ENCODE measurements around the gene UBXN11. TPM values are rescaled to one million over a fixed set of nuclear protein-coding genes. Genes with fewer than 3 reads are reported as not detected.

UBXN11 gene
- total RNA-seq, 1 donor from 2014 or later: 36.9 TPM

DNA sequence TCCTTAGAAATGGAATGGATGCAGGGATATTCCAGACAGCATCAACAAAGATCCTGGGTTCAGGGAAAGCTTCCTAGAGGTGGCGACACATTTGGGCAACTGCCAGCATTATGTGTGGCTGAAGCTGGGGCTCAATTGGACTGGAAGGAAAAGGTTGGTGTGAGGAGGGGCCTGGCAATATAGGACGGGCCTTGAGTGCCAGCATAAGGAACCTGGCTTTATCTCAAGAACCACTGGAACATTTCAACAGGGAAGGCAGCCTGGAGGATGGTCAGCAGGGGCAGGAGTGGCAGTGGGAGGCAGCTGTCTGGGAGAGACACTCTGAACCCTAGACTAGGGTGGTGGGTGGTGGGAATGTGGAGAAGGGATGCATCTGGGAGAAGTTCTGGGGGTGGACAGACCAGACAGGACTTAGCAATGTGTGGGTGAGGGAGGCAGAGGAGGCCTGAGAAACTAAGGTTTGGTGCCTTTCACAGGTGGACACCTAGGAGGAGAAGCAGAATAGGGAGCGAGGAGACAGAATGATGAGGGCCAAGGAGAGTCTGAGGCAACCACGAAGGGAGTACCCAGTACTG is 23.1 kb downstream of the UBXN11 start:
- no peaks in the 10 kb centered on the region for H3K9me3 Mint-ChIP-seq
- TF ChIP-seq, protein P1, sequence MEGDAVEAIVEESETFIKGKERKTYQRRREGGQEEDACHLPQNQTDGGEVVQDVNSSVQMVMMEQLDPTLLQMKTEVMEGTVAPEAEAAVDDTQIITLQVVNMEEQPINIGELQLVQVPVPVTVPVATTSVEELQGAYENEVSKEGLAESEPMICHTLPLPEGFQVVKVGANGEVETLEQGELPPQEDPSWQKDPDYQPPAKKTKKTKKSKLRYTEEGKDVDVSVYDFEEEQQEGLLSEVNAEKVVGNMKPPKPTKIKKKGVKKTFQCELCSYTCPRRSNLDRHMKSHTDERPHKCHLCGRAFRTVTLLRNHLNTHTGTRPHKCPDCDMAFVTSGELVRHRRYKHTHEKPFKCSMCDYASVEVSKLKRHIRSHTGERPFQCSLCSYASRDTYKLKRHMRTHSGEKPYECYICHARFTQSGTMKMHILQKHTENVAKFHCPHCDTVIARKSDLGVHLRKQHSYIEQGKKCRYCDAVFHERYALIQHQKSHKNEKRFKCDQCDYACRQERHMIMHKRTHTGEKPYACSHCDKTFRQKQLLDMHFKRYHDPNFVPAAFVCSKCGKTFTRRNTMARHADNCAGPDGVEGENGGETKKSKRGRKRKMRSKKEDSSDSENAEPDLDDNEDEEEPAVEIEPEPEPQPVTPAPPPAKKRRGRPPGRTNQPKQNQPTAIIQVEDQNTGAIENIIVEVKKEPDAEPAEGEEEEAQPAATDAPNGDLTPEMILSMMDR (IDR thresholded peaks at IDR 0.05): no peak
- ATAC-seq (ENCODE audit: low read depth) (no peak), DNase-seq (no peak)
- H3K4me1 Mint-ChIP-seq: peaks cover 91% of the 10 kb centered on the region
- intact Hi-C loops (cut with micrococcal nuclease): loop anchor here (10.0 kb wide), 1 partner anchor 1081 kb away; the partner anchor contains the start of gene MAP3K6
- no peaks in the 10 kb centered on the region for H3K27me3 Mint-ChIP-seq
- no peak overlapping the region for H3K4me3 Mint-ChIP-seq
- ChIA-PET POLR2A (interaction anchor here (0.6 to 21.5 kb wide), 3 partner anchors 19 to 37 kb away, joined by 3 to 1638 read pairs (median 5); partner anchors contain the start of gene CD52), CTCF (interaction anchor here (3.1 to 10.4 kb wide), 2 partner anchors 8 to 35 kb away, joined by 34 to 372 read pairs; partner anchors contain the start of gene CD52)
- H3K36me3 Mint-ChIP-seq (ENCODE audit: low read depth): peaks cover 34% of the 10 kb centered on the region
- peak overlapping the region; percentile 100 for H3K27ac Mint-ChIP-seq

DNA sequence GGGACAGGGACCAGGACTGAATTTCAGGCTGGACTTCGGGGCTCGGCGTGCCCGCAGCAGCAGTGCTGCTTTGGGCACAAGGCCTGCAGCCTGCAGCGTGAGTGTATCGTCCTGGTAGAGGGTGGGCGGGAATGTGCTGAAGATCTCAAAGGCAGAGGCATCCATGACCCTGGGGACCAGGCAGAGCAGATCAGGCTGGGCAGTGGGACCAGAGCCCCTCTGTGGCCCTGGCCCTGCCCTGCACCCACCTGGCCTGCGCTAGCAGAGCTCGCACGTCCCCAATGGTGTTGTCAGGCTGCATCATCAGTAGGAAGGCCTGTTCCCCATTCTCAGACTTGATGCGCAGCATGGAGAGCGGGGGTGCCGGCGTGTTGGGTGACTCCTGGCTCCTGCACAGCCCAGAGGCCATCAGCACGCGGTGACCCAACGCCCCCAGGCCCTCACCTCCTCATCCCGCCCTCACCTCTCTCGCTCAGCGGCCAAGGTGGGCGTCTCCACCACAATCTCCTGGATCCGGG is 24.0 kb downstream of the UBXN11 start:
- intact Hi-C loops (cut with micrococcal nuclease): loop anchor here (10.0 kb wide), 1 partner anchor 1082 kb away; the partner anchor contains the start of gene MAP3K6
- no peak for ATAC-seq (ENCODE audit: low read depth)
- peaks cover 86% of the 10 kb centered on the region for H3K4me1 Mint-ChIP-seq
- H3K27me3 Mint-ChIP-seq: no peaks in the 10 kb centered on the region
- ChIA-PET CTCF (interaction anchor here (9.3 kb wide), 1 partner anchor 37 kb away, joined by 240 read pairs; the partner anchor contains the start of gene CD52), POLR2A (interaction anchor here (21.5 kb wide), 1 partner anchor 37 kb away, joined by 1638 read pairs; the partner anchor contains the start of gene CD52)
- TF ChIP-seq, protein P1 (IDR thresholded peaks at IDR 0.05): no peak
- no peak for DNase-seq
- peak overlapping the region; percentile 38 for H3K4me3 Mint-ChIP-seq
- H3K27ac Mint-ChIP-seq: peak overlapping the region; percentile 100
- no peaks in the 10 kb centered on the region for H3K9me3 Mint-ChIP-seq
- peaks cover 34% of the 10 kb centered on the region for H3K36me3 Mint-ChIP-seq (ENCODE audit: low read depth)

DNA sequence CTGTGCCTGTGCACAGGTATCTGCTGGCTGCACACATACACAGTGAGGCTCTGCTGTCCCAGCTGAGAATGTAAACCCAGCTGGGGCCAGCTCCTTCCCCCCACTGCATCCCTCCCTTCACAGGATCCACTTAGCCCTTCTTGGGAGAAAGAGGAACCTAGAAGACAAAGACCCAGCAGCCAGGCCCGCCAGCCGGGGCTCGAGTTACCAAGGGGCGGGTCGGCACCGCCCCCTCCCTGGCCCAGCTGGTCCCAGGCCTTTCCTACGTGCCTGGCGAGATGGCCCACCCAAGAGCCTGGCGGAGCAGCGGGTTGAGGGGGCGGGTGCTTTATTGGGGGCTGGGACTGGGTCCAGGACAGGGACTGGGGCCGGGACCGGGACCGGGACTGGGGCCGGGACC is 24.5 kb downstream of the UBXN11 start:
- TF ChIP-seq, protein P1 (IDR thresholded peaks at IDR 0.05): no peak
- H3K4me3 Mint-ChIP-seq: peak overlapping the region; percentile 88
- CTCF ChIA-PET: interaction anchor here (9.3 kb wide), 1 partner anchor 37 kb away, joined by 240 read pairs; the partner anchor contains the start of gene CD52
- no peaks in the 10 kb centered on the region for H3K27me3 Mint-ChIP-seq
- H3K4me1 Mint-ChIP-seq: peaks cover 83% of the 10 kb centered on the region
- intact Hi-C loops (cut with micrococcal nuclease): loop anchor here (10.0 kb wide), 1 partner anchor 1083 kb away; the partner anchor contains the start of gene MAP3K6
- DNase-seq: no peak
- POLR2A ChIA-PET: interaction anchor here (3.1 to 21.5 kb wide), 2 partner anchors 38 to 48 kb away, joined by 9 to 1638 read pairs; partner anchors contain the start of genes CD52 and CEP85
- H3K27ac Mint-ChIP-seq: peak overlapping the region; percentile 82
- H3K9me3 Mint-ChIP-seq: no peaks in the 10 kb centered on the region
- H3K36me3 Mint-ChIP-seq (ENCODE audit: low read depth): peaks cover 39% of the 10 kb centered on the region
- no peak for ATAC-seq (ENCODE audit: low read depth)

DNA sequence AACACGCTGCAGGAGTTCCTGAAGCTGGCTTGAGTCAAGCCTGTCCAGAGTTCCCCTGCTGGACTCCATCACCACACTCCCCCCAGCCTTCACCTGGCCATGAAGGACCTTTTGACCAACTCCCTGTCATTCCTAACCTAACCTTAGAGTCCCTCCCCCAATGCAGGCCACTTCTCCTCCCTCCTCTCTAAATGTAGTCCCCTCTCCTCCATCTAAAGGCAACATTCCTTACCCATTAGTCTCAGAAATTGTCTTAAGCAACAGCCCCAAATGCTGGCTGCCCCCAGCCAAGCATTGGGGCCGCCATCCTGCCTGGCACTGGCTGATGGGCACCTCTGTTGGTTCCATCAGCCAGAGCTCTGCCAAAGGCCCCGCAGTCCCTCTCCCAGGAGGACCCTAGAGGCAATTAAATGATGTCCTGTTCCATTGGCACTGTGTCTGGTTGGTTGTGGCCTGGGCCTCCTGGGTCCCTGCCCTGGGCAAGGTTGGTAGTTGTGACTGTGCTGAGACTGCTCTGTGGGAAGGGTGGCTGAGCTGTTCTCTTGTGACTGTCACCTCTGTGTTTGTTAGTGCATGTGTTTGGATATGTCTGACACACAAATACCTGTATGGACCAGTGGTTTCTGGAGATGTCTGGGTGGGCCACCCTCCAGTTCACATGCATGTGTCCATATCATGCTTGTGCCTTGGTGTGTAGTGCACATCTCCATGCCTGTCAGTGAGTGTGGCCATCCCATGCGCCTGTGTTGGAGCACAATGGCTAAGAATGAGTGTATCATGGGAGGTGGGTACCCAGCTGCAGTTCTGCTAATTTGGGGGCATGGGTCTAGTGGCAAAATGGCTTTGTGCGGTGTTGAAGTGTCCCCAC is 25.1 kb downstream of the UBXN11 start:
- ATAC-seq (ENCODE audit: low read depth): no peak
- Mint-ChIP-seq H3K4me1 (peaks cover 83% of the 10 kb centered on the region), H3K4me3 (peak overlapping the region; percentile 88), H3K36me3 (ENCODE audit: low read depth) (peaks cover 45% of the 10 kb centered on the region), H3K27ac (peak overlapping the region; percentile 82), H3K27me3 (no peaks in the 10 kb centered on the region), H3K9me3 (no peaks in the 10 kb centered on the region)
- ChIA-PET CTCF (interaction anchor here (9.3 kb wide), 1 partner anchor 38 kb away, joined by 240 read pairs; the partner anchor contains the start of gene CD52), POLR2A (interaction anchor here (0.8 to 21.5 kb wide), 5 partner anchors 8 to 47 kb away, joined by 5 to 1638 read pairs (median 9); partner anchors contain the start of genes CD52, CEP85 and UBXN11)
- TF ChIP-seq, protein P1 (IDR thresholded peaks at IDR 0.05): no peak
- DNase-seq: no peak
- intact Hi-C loops (cut with micrococcal nuclease): loop anchor here (10.0 kb wide), 1 partner anchor 1083 kb away; the partner anchor contains the start of gene MAP3K6

All from activated B cell treated with CpG ODN at 0.5 μM for 24 hours (primary cell).